Esophagus muscularis mucosa (tissue), 3 donors: ENCODE results near the gene PRMT9.

Experiments
- POLR2A ChIP-seq: fragments of 450-650 bp; IDR thresholded peaks from one replicate; pipeline ENCODE4 v1.6.1; 2017; ENCODE audit warnings: antibody characterized with exemption, moderate library complexity, mild to moderate bottlenecking, low read depth
- TF ChIP-seq, protein P1 (sequence below), 3 experiments: fragments of 200-600 bp in 2 of 3; fragments of 450-650 bp in 1 of 3; sonication (generic) in 2 of 3; IDR thresholded peaks; one replicate each; pipeline ENCODE4 v1.5.1; 2017 to 2019; ENCODE audit warnings: antibody characterized with exemption in 3 of 3, mild to moderate bottlenecking in 2 of 3, moderate library complexity in 1 of 3

DNA sequence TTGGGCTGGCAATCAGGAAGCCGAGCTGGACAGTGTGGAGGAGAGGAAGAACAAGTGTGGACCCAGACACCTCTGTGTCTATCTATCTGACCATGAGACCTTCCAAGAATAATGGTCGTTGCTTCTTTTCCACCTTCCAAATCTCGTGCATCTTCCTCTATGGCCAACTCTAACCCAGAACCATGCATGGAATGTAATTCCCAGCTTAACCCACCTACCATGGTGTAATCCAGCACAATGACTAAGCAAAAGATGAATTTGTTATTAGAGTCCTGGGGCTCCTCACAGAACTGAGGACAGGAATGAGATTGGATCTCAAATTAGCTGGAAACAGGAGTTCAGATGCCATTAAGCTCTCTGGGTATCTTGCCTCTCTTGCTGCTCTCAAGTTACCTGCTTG, 84.2 kb downstream of the PRMT9 start:
- TF ChIP-seq, protein P1, sequence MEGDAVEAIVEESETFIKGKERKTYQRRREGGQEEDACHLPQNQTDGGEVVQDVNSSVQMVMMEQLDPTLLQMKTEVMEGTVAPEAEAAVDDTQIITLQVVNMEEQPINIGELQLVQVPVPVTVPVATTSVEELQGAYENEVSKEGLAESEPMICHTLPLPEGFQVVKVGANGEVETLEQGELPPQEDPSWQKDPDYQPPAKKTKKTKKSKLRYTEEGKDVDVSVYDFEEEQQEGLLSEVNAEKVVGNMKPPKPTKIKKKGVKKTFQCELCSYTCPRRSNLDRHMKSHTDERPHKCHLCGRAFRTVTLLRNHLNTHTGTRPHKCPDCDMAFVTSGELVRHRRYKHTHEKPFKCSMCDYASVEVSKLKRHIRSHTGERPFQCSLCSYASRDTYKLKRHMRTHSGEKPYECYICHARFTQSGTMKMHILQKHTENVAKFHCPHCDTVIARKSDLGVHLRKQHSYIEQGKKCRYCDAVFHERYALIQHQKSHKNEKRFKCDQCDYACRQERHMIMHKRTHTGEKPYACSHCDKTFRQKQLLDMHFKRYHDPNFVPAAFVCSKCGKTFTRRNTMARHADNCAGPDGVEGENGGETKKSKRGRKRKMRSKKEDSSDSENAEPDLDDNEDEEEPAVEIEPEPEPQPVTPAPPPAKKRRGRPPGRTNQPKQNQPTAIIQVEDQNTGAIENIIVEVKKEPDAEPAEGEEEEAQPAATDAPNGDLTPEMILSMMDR (IDR thresholded peaks at IDR 0.05): no peak
- no peak for TF ChIP-seq POLR2A
